ENCODE results near the gene TRPM2.
"Not testable (repeated sequence)": the region's sequence is repeated elsewhere in the genome, so short reads cannot be mapped to it uniquely, and the experiment has no call there.

Gene TRPM2

DNA sequence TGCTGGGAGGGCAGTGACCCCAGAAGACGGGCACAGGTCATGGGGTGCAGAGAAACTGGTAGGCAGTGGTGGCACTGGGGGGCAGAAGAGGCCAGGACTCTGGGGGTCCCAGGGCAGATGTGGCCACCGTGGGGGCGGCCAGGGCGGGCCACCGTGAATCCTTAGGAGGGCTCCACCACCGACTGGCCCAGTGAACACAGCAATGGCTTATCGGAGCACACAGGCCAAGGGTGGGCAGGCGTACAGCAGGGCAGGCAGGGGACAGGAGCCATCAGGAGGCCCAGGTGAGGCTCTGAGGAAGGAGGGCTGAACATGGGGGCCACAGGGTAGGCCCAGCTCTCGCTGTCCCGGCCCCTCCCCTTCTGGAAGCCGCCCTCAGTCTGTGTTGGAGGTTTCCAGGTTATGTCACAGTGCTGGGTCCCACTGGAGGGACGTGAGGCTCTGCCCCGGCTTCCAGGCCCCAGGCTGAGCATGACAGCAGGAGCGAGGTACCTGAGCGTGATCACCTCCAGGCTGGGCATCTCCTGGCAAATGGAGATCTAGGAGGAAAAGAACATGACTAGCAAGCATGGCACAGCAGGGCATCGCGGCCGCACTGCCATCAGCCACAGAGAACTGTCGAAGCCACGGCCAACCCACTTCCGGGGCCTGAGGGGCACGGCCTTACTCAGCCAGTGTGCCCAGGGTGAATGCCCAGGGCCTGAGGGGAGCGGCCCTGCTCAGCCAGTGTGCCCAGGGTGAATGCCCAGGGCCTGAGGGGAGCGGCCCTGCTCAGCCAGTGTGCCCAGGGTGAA is 18.0 kb upstream of the TRPM2 start:
- no peak for DNase-seq

DNA sequence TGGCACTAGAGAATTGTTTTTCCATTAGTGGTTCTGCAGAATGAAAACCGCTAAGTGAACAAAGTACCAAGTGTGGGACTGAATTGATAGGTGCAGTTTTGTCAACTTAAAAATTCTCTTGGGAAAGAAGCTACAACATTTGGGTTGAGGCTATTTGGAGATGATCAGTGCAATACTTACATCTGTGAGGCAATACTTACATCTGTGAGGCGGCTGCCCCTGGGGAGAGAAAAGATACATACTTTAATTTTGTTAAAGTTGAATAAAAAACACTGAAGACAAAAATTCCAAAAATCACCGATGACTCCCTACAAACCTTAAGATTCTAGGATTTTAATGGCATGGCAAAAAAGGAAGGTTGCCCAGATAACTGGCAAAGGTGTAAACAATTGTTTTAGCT is 16.0 kb upstream of the TRPM2 start:
- no peak for DNase-seq

DNA sequence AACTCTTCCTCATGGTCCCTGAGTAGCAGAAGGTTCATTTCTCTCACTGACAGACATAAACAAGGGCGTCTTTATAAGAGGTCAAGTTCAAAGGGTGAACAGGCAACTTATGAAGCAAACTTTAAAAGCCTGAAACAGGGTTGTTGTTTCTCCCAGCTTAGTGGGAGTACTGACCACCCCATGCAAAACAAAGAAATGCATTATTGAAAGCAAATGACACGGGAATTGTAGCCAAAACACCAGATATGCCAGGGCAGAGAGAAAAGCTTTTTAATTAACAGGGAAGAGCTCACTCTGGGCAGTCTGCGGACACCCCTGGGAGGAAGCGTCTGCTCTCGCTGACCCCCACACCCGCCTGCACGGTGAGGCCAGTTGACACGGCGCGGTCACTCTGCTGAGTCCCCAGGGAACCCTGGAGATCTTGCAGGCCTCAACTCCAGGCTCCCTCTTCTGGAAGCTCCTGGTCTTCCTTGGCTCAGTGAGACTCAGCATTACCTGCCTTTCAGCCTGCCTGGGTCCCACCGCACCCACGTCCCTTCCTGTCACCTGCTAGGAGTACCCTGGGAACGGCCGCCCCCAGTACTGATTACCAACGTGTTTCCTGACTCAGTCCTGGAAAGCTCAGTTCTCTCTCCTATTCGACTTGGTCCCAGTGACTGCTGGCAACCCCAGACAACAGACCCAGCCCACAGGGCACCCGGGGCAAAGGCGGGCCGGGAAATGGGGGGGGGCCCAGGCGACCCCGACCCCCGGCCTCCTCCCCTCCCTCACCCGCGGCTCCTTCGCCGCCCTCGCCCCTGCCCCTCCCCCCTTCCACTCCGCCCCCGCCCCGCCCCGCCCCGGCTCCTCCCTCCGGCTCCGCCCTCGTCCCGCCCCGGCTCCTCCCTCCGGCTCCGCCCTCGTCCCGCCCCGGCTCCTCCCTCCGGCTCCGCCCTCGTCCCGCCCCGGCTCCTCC is 15.2 kb upstream of the TRPM2 start:
- DNase-seq, result peak in 2 of 5 experiments; percentile 31 to 39

GRCh38 chr21:44338971-44339910 is 14.2 kb upstream of the TRPM2 start, which contains the start of gene CFAP410:
CFAP410 (minus strand) TSS chr21:44339390; CDS start chr21:44339194, 196 bp downstream.
- DNase-seq, result peak; percentile 90 to 97 (median 92)

DNA sequence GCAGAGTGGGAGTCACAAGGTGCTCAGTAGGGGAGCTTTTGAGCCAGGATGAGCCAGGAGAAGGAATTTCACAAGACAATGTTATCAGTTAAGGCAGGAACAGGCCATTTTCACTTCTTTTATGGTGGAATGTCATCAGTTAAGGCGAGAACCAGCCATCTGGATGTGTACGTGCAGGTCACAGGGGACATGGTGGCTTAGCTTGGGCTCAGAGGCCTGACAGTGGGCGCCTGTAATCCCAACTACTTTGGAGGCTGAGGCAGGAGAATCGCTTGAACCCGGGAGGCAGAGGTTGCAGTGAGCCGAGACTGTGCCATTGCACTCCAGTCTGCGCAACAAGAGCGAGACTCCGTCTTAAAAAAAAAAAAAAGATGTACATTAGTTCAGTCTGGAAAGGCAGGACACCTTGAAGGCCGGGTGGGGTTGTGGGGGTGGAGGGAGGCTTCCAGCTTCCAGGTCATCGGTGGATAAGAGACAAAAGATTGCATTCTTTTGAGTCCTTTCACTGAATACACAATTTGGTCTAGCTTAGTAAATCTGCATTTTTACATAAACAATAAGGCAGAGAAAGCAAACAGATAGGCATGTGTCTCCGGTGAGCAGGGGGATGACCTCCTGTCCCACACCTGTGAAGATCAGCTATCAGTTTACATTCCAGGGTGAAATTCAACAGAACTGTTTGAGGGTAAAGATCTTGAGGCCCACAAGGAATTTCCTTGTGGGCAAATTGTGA is 11.5 kb upstream of the TRPM2 start:
- not testable (repeated sequence) for DNase-seq

- not testable (repeated sequence) for DNase-seq
Measured at GRCh38 chr21:44342981-44343380, 10.4 kb upstream of the TRPM2 start.

DNA sequence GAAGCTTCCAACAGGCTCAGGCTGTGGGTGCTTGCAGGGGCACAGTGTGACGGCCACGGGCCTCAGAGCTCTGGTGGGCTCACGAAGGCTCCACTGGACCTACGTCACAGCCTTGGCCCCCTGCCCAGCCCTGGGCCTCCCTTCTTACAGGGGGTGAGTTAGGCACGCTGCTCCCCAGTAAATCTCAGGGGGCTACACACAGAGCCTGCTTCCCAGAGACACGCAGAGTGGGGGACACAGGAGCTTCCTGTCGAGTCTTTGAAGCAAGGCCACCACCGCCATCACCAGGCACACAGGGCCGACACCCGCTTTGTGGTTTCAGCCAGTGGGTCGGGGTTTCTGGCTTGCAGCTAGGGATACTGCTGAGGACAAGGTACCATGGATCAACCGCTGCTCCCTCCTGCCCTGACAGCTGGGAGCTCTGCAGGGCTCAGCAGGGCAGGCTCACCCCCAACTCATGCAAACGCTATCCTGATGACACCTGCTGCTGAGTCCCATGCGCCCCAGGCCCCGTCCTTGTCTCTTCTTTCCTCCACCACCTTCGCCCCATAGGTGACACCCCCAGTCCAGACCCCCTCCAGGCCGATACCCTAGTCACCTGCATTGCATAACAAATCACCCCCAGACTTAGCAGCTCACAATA is 8.8 kb upstream of the TRPM2 start:
- DNase-seq, result no peak

DNA sequence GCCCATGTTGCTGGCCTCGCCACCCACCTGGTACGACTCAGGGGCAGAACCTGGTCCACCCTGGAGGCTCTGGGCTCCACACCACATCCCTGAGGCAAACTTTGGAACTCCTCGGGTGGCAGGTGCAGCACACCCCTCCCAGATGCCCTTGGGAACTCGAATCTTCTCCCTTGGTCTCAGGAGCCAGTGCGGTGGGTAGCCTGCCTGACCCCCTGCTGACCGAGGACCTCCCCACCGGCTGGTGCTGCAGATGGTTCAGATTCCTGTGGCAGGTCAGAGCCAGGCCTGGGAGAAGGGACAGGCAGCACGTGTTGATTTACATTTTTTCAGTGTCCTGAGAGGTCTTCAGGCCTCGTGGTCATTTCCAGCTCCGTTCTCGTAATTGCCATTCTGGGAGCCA is 7.9 kb upstream of the TRPM2 start:
- no peak for DNase-seq

GRCh38 chr21:44347911-44348451 is 5.4 kb upstream of the TRPM2 start:
- DNase-seq, result no peak

- DNase-seq, result no peak
Measured at GRCh38 chr21:44348861-44349260, 4.6 kb upstream of the TRPM2 start.

- no peak for DNase-seq
Measured at GRCh38 chr21:44349416-44349846, 4.0 kb upstream of the TRPM2 start.

GRCh38 chr21:44349847-44350772 is 3.3 kb upstream of the TRPM2 start:
- DNase-seq, result no peak

DNA sequence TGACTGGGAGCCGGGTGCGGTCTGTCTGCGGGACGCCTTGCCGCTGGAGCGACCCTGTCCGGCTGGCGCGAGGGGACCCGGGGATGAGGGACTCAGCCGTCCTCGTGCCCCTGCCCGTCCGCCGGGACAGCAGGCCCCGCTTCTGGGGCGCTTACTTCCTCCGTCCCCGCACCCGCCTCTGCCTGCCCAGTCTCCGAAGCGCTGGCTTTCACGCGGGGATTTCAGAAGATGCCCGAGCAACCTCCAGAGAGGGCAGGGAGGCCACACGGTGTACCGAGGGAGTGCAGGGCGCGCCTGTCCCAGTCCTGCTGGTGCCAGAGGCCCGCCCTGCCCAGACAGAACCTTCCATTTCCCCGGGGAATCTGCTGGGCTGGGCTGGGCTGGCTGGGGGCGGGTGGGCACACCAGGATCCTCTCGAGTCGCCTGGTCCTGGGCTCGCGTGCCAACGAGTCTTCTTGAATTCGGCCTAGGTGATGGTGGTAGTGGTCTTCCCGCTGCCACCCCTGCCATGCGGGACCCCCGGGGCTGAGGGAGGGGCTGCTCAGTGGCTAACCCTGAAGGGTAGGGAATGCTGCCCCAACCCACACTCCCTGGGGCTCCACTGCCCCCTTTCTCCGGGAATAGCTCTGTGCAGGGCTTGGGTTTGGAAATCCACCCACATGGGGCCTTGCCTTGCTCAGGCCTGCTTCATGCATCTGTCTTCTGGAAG is 2.5 kb upstream of the TRPM2 start:
- DNase-seq, result no peak

- no peak for DNase-seq
Measured at GRCh38 chr21:44351535-44352252, 1.7 kb upstream of the TRPM2 start.

- DNase-seq, result no peak
Measured at GRCh38 chr21:44352253-44352860, 1.1 kb upstream of the TRPM2 start.

GRCh38 chr21:44354001-44354405 is 582 bp downstream of the TRPM2 start:
- no peak for DNase-seq
